H1 (cell line): Measurements from ENCODE around the gene NAGA. TPM values are rescaled to one million over a fixed set of nuclear protein-coding genes. Genes with fewer than 3 reads are reported as not detected.

Source experiments
- CTCF ChIA-PET: fragments of 300-600 bp; sonication (Branson Sonifier 250); formaldehyde crosslinking; loops from one replicate; lab custom pipeline; 2021; ENCODE audit not compliant: partially characterized antibody; lab: Charles Lee
- POLR2A ChIA-PET: fragments of 300-600 bp; sonication (Branson Sonifier 250); formaldehyde crosslinking; loops from one replicate; lab custom pipeline; 2021; ENCODE audit warnings: inconsistent platforms; ENCODE audit not compliant: partially characterized antibody; lab: Charles Lee
- DNase-seq, 2 experiments: peaks; one replicate each; pipeline versions ENCODE4 v3.0.0 to v3.0.0-alpha.2; 2010 to 2022; ENCODE audit warnings: low spot score in 2 of 2, low read depth in 1 of 2, mixed read lengths in 1 of 2
- FAIRE-seq: peaks from 2 replicates; lab custom pipeline; 2011; peaks lifted over from hg19 to GRCh38; lab: Jason Lieb, UNC
- H2AFZ ChIP-seq: 2 replicates; pipeline ENCODE4 v1.8.1; 2012; ENCODE audit warnings: low read length, inconsistent platforms
- H2AK5ac ChIP-seq: 2 replicates; pipeline ENCODE4 v1.6.1; 2013; ENCODE audit warnings: low read depth, low read length
- H2BK120ac ChIP-seq: replicated peaks from 2 replicates; pipeline ENCODE3; 2013; ENCODE audit warnings: low read depth, low read length, inconsistent platforms
- H2BK12ac ChIP-seq: 2 replicates; pipeline ENCODE4 v1.6.1; 2013; ENCODE audit warnings: low read depth, low read length
- H2BK15ac ChIP-seq: 2 replicates; pipeline ENCODE4 v1.6.1; 2013; ENCODE audit warnings: low read length
- H2BK20ac ChIP-seq: 2 replicates; pipeline ENCODE4 v1.6.1; 2013; ENCODE audit warnings: low read length
- H2BK5ac ChIP-seq: 2 replicates; pipeline ENCODE4 v1.6.1; 2013; ENCODE audit warnings: low read depth, low read length
- H3K14ac ChIP-seq: 2 replicates; pipeline ENCODE4 v1.6.1; 2013; ENCODE audit warnings: inconsistent platforms; ENCODE audit not compliant: insufficient read length
- H3K18ac ChIP-seq: 2 replicates; pipeline ENCODE4 v1.6.1; 2013; ENCODE audit warnings: low read length; ENCODE audit errors: extremely low read depth
- H3K23ac ChIP-seq: 2 replicates; pipeline ENCODE4 v1.6.1; 2013; ENCODE audit warnings: inconsistent platforms; ENCODE audit not compliant: insufficient read length
- H3K23me2 ChIP-seq: 2 replicates; pipeline ENCODE4 v1.6.1; 2013; ENCODE audit warnings: low read depth, low read length
- H3K27ac ChIP-seq: 2 replicates; pipeline ENCODE4 v1.6.1; 2011; ENCODE audit warnings: low read depth, low read length, inconsistent platforms
- H3K27me3 ChIP-seq, 4 experiments: replicated peaks in 1 of 4; 1 replicate in 1 of 4; 2 replicates in 3 of 4; pipeline versions ENCODE4 v1.6.1 to v1.8.1; 2011 to 2013; ENCODE audit warnings: low read length in 3 of 4, mild to moderate bottlenecking in 3 of 4, inconsistent platforms in 2 of 4, mixed read lengths in 2 of 4, moderate library complexity in 1 of 4; ENCODE audit not compliant: control insufficient read depth in 3 of 4, insufficient read depth in 3 of 4; ENCODE audit errors: extremely low read depth in 1 of 4
- H3K36me3 ChIP-seq, 4 experiments: 2 replicates each; pipeline versions ENCODE4 v1.6.1 to v1.8.1; 2011 to 2013; ENCODE audit warnings: mild to moderate bottlenecking in 4 of 4, low read length in 3 of 4, moderate library complexity in 2 of 4, control low read depth in 1 of 4, inconsistent platforms in 1 of 4; ENCODE audit not compliant: insufficient read depth in 4 of 4, control insufficient read depth in 2 of 4
- H3K4ac ChIP-seq: replicated peaks from 2 replicates; pipeline ENCODE3; 2013; ENCODE audit warnings: low read length, low read depth, mixed read lengths, inconsistent platforms; ENCODE audit not compliant: insufficient read length
- H3K4me1 ChIP-seq, 4 experiments: replicated peaks in 1 of 4; 1 replicate in 1 of 4; 2 replicates in 3 of 4; pipeline versions ENCODE4 v1.6.1 to v1.8.1; 2011 to 2013; ENCODE audit warnings: low read length in 3 of 4, inconsistent platforms in 2 of 4, mixed read lengths in 1 of 4; ENCODE audit not compliant: insufficient read depth in 4 of 4, control insufficient read depth in 3 of 4
- H3K4me2 ChIP-seq, 2 experiments: 2 replicates each; pipeline versions ENCODE4 v1.6.1 to v1.8.1; 2011 to 2013; ENCODE audit warnings: low read depth in 2 of 2, low read length in 2 of 2, control low read depth in 1 of 2, inconsistent platforms in 1 of 2, mild to moderate bottlenecking in 1 of 2; ENCODE audit not compliant: insufficient read depth in 1 of 2
- H3K4me3 ChIP-seq, 4 experiments: fragments of 200-600, 300-600 bp in 1 of 4; sonication (generic), shearing (Covaris generic), sonication (Bioruptor Twin) in 1 of 4; 2 replicates each; pipeline versions ENCODE4 v1.5.1 to v1.8.1; 2011 to 2016; ENCODE audit warnings: low read length in 4 of 4, low read depth in 3 of 4, control low read depth in 2 of 4, inconsistent platforms in 2 of 4, mild to moderate bottlenecking in 2 of 4, mixed read lengths in 1 of 4, moderate library complexity in 1 of 4; ENCODE audit not compliant: insufficient read depth in 2 of 4; ENCODE audit errors: extremely low read depth in 1 of 4
- H3K56ac ChIP-seq: replicated peaks from 2 replicates; pipeline ENCODE3; 2013; ENCODE audit warnings: low read depth, mild to moderate bottlenecking, mixed read lengths, low read length, inconsistent platforms; ENCODE audit not compliant: insufficient read length
- H3K79me1 ChIP-seq: 2 replicates; pipeline ENCODE4 v1.6.1; 2013; ENCODE audit warnings: low read depth, low read length, control low read depth
- H3K79me2 ChIP-seq, 2 experiments: 2 replicates each; pipeline versions ENCODE4 v1.6.1 to v1.8.1; 2012 to 2013; ENCODE audit warnings: low read length in 2 of 2, mild to moderate bottlenecking in 2 of 2, inconsistent platforms in 1 of 2; ENCODE audit not compliant: insufficient read depth in 2 of 2, control insufficient read depth in 1 of 2
- H3K9ac ChIP-seq, 4 experiments: replicated peaks in 1 of 4; 1 replicate in 1 of 4; 2 replicates in 3 of 4; pipeline versions ENCODE4 v1.6.1 to v1.8.1; 2011 to 2013; ENCODE audit warnings: low read depth in 3 of 4, low read length in 3 of 4, control low read depth in 2 of 4, mild to moderate bottlenecking in 2 of 4, moderate library complexity in 2 of 4, inconsistent platforms in 1 of 4; ENCODE audit errors: extremely low read depth in 1 of 4
- H3K9me3 ChIP-seq, 2 experiments: 2 replicates each; pipeline versions ENCODE4 v1.6.1 to v1.8.1; 2012 to 2013; ENCODE audit warnings: mild to moderate bottlenecking in 2 of 2, moderate library complexity in 2 of 2, control low read depth in 1 of 2, inconsistent platforms in 1 of 2, low read depth in 1 of 2, low read length in 1 of 2, mixed read lengths in 1 of 2; ENCODE audit not compliant: insufficient read depth in 2 of 2
- H4K20me1 ChIP-seq, 2 experiments: replicated peaks in 1 of 2; 2 replicates each; pipeline versions ENCODE3 to v1.8.1; 2011 to 2013; ENCODE audit warnings: inconsistent platforms in 2 of 2, low read length in 2 of 2, mild to moderate bottlenecking in 1 of 2; ENCODE audit not compliant: insufficient read depth in 2 of 2, control insufficient read depth in 1 of 2
- H4K5ac ChIP-seq: 2 replicates; pipeline ENCODE4 v1.6.1; 2013; ENCODE audit warnings: low read length, low read depth, mixed read lengths, inconsistent platforms; ENCODE audit not compliant: insufficient read length
- H4K8ac ChIP-seq: 2 replicates; pipeline ENCODE4 v1.8.0; 2013; ENCODE audit warnings: mild to moderate bottlenecking, moderate library complexity, low read length, inconsistent platforms; ENCODE audit not compliant: insufficient read depth; ENCODE audit errors: extremely low read depth
- H4K91ac ChIP-seq: replicated peaks from 2 replicates; pipeline ENCODE3; 2013; ENCODE audit warnings: low read length, mixed read lengths, inconsistent platforms; ENCODE audit not compliant: insufficient read length
- RBBP5 ChIP-seq: IDR thresholded peaks from 2 replicates; pipeline ENCODE4 v1.7.1; 2012; ENCODE audit warnings: low read depth, mild to moderate bottlenecking, inconsistent platforms, low read length, moderate library complexity, borderline replicate concordance
- RNF2 ChIP-seq: fragments of 200-900, 300-1000 bp; sonication (generic); IDR thresholded peaks from 2 replicates; pipeline ENCODE4 v1.7.1; 2016; ENCODE audit warnings: borderline replicate concordance, low read depth, mild to moderate bottlenecking, antibody characterized with exemption, low read length; ENCODE audit not compliant: poor library complexity, severe bottlenecking; ENCODE audit errors: missing control alignments
- RXRA ChIP-seq: IDR thresholded peaks from 2 replicates; pipeline ENCODE4 v1.6.1; 2011; ENCODE audit warnings: low read depth, mild to moderate bottlenecking, low read length, moderate library complexity; ENCODE audit not compliant: insufficient read depth
- WGBS, 2 experiments: shearing (Covaris generic) in 1 of 2; methylation state at CpG; one replicate each; pipeline versions ENCODE4 v1.1.6 to v1.1.7; 2013 to 2015; ENCODE audit warnings: low lambda C conversion rate in 2 of 2, mixed read lengths in 2 of 2, inconsistent platforms in 1 of 2, low coverage in 1 of 2, missing lambda C conversion rate in 1 of 2; ENCODE audit not compliant: insufficient replicate concordance in 2 of 2, insufficient coverage in 1 of 2, insufficient read length in 1 of 2; ENCODE audit errors: extremely low coverage in 1 of 2, missing lambda C conversion rate in 1 of 2; 5-methylcytosine and 5-hydroxymethylcytosine counted together
- polyA plus RNA-seq, 7 experiments: library from polyadenylated mRNA; depleted of rRNA in 3 of 7; stranded (reverse) in 5 of 7; unstranded in 2 of 7; fragments of >200 nt in 5 of 7; fragments of 200-250 nt in 2 of 7; gene quantifications; 1 replicate in 5 of 7; 2 replicates in 1 of 7; 4 replicates in 1 of 7; pipeline versions ENCODE4 v1.2.1 to v1.2.3, GENCODE V29; 2011 to 2013; ENCODE audit warnings: missing spikeins in 2 of 7, mixed read lengths in 2 of 7
- small RNA-seq: library from polyadenylated mRNA; stranded (forward); fragments of <200 nt; extraction: miRNeasy Mini kit (QIAGEN cat#:217004); gene quantifications from one replicate; pipeline ENCODE3, GENCODE V24; 2013; ENCODE audit not compliant: insufficient read depth
- total RNA-seq: library from RNA; stranded (reverse); fragmentation: NEBNext Ultra II Directional; extraction: Animal tissue kit (Norgen Biotek cat#: 25700); gene quantifications from 2 replicates; pipeline ENCODE4 v1.2.1, GENCODE V29; 2021

Gene NAGA
- total and polyA plus RNA-seq, 2 of the 8 experiments (the other 6 are each of a cell fraction or from before 2014, with no cell fraction given) = 14.8 to 30.7 TPM

- H4K5ac ChIP-seq = no peak overlapping the region
- H3K79me2 ChIP-seq = no peaks in the 10 kb centered on the region
- no peak overlapping the region for H3K4me2 ChIP-seq
- H2AFZ ChIP-seq = no peak overlapping the region
- no peak overlapping the region for H3K14ac ChIP-seq
- H2BK15ac ChIP-seq = no peak overlapping the region
- H2BK20ac ChIP-seq = no peak overlapping the region
- no peak overlapping the region for H3K4ac ChIP-seq
- H3K36me3 ChIP-seq = no peaks in the 10 kb centered on the region
- H3K9me3 ChIP-seq = peaks cover 0 to 4% of the 10 kb centered on the region in 2 experiments; a peak in 1 of 4 replicates
- H2BK5ac ChIP-seq = no peak overlapping the region
- H2AK5ac ChIP-seq = no peak overlapping the region
- no peak overlapping the region for H2BK12ac ChIP-seq
- no peak overlapping the region for H4K91ac ChIP-seq
- H3K23me2 ChIP-seq = no peaks in the 10 kb centered on the region
- ChIA-PET CTCF (interaction anchor here (0.7 kb wide), 2 partner anchors 50 to 210 kb away, joined by 3 read pairs; no protein-coding TSS in a partner anchor), POLR2A (no interaction called here)
- TF ChIP-seq RXRA (no peak), RBBP5 (no peak), RNF2 (no peak)
- no peak overlapping the region for H4K8ac ChIP-seq
- no peak overlapping the region for H3K4me3 ChIP-seq
- FAIRE-seq (no peak), DNase-seq (no peak)
- no peak overlapping the region for H3K18ac ChIP-seq
- WGBS, 2 experiments = 78% methylated on average over 7 of the region's 7 CpGs; no CpG with 5 or more reads in 1 of the 2 experiments
- H3K27me3 ChIP-seq = no peaks in the 10 kb centered on the region
- no peak overlapping the region for H3K27ac ChIP-seq
- H3K79me1 ChIP-seq = no peaks in the 10 kb centered on the region
- H4K20me1 ChIP-seq = no peaks in the 10 kb centered on the region
- H3K23ac ChIP-seq = no peak overlapping the region
- no peak overlapping the region for H2BK120ac ChIP-seq
- no peaks in the 10 kb centered on the region for H3K4me1 ChIP-seq
- H3K56ac ChIP-seq = no peak overlapping the region
- H3K9ac ChIP-seq = no peak overlapping the region
These were observed 59.8 kb downstream of the NAGA start for GRCh38 chr22:42010778-42011177.

Small RNA genes within 50 kb of the gene (small RNA-seq; reads per million reads assigned to genes)
- gene SNORD13P1 = not detected

Other genes with a start within 250 kb of the NAGA start
- gene SREBF2, start 237.7 kb downstream of the NAGA start, total RNA-seq = 144 TPM in 2 replicates
- 125 and 183 TPM in 2 replicates for gene SREBF2, start 237.7 kb downstream of the NAGA start, polyA plus RNA-seq (2011; rRNA removed)
- gene SHISA8, start 155.7 kb downstream of the NAGA start, total RNA-seq = 0.89 and 0.90 TPM in 2 replicates
- gene SHISA8, start 155.7 kb downstream of the NAGA start, polyA plus RNA-seq (2011; rRNA removed) = 0.14 and 0.35 TPM in 2 replicates
- 1.8 and 2.0 TPM in 2 replicates for gene TNFRSF13C, start 144.0 kb downstream of the NAGA start, total RNA-seq
- 1.4 TPM in 2 replicates for gene TNFRSF13C, start 144.0 kb downstream of the NAGA start, polyA plus RNA-seq (2011; rRNA removed)
- 30.0 and 32.0 TPM in 2 replicates for gene CENPM, start 123.7 kb downstream of the NAGA start, total RNA-seq
- gene CENPM, start 123.7 kb downstream of the NAGA start, polyA plus RNA-seq (2011; rRNA removed) = 80.4 and 94.6 TPM in 2 replicates
- gene SEPTIN3, start 101.4 kb downstream of the NAGA start, total RNA-seq = 38.9 and 39.1 TPM in 2 replicates
- gene SEPTIN3, start 101.4 kb downstream of the NAGA start, polyA plus RNA-seq (2011; rRNA removed) = 39.7 and 52.9 TPM in 2 replicates
- gene WBP2NL, start 72.0 kb downstream of the NAGA start, total RNA-seq = not detected in 2 replicates
- gene WBP2NL, start 72.0 kb downstream of the NAGA start, polyA plus RNA-seq (2011; rRNA removed) = not detected in 2 replicates
- 7.4 and 8.0 TPM in 2 replicates for gene PHETA2, start 3.4 kb upstream of the NAGA start, total RNA-seq
- gene PHETA2, start 3.4 kb upstream of the NAGA start, polyA plus RNA-seq (2011; rRNA removed) = 7.6 and 8.4 TPM in 2 replicates
- gene SMDT1, start 8.9 kb upstream of the NAGA start, total RNA-seq = 35.6 and 36.0 TPM in 2 replicates
- 34.9 and 40.7 TPM in 2 replicates for gene SMDT1, start 8.9 kb upstream of the NAGA start, polyA plus RNA-seq (2011; rRNA removed)
- 99.5 and 105 TPM in 2 replicates for gene NDUFA6, start 20.0 kb upstream of the NAGA start, total RNA-seq
- 60.1 and 76.2 TPM in 2 replicates for gene NDUFA6, start 20.0 kb upstream of the NAGA start, polyA plus RNA-seq (2011; rRNA removed)
- gene CYP2D6, start 60.0 kb upstream of the NAGA start, total RNA-seq = 0.77 and 0.93 TPM in 2 replicates
- 1.7 TPM in 2 replicates for gene CYP2D6, start 60.0 kb upstream of the NAGA start, polyA plus RNA-seq (2011; rRNA removed)
- gene TCF20, start 199.8 kb upstream of the NAGA start, total RNA-seq = 79.8 and 80.4 TPM in 2 replicates
- 22.0 and 23.3 TPM in 2 replicates for gene TCF20, start 199.8 kb upstream of the NAGA start, polyA plus RNA-seq (2011; rRNA removed)